ENCODE measurements around the gene ATL2. TPM values are rescaled to one million over a fixed set of nuclear protein-coding genes. Genes with fewer than 3 reads are reported as not detected.

ATL2 gene
- total RNA-seq, 1 donor from 2014 or later = 45.8 TPM

DNA sequence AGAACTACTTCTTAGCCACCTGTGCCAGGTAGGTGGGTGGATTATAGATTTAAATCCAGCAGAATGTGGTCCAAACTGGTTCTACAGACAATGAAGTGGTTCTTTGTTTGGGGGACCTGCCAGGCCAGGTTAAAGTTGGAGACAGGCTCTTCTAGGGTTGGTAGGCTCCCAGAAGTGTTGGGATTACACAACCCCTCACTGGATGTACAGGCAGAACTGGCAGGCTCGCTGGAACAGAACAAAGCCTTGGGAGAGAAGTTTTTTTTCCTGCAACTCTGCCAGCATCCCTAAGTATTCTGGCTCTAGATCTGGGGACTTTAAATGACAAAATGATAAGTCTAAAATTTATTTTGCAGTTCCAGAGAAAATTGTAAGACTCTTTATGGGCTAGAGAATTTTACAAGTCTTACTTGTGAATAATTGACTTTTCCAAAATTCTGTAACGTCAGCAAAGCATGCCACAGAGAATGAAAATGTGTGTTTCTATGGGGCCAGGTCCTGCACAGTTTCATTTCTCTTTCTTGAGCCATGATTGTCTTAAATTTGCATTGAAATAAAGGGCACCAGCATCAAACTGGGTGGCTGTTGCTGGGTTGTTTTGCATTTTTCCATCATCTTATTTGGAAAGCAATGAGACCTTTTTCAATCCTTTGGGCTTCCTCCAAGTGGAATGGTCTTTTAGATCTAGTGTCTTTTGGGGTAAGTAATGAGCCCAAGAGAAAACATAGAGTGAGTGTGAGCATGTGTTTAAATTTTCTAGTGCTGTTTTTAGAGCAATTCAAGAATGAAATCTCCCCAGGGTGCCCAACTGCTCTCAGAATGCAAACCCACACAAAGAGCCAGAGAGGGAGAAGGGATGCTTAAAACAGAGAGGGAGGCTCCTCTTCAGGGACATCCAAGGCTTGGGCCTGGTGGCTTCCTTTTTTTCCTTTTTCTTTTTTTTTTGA, 32.4 kb upstream of the ATL2 start:
- no peak overlapping the region for H3K27ac Mint-ChIP-seq (ENCODE audit: unreplicated experiment)
- peaks cover 10% of the 10 kb centered on the region for H3K4me1 Mint-ChIP-seq (ENCODE audit: unreplicated experiment)
- DNase-seq (ENCODE audit: extremely low spot score, unreplicated experiment) = no peak
- peaks cover 15% of the 10 kb centered on the region for H3K9me3 Mint-ChIP-seq (ENCODE audit: unreplicated experiment)
- TF ChIP-seq, protein P1, sequence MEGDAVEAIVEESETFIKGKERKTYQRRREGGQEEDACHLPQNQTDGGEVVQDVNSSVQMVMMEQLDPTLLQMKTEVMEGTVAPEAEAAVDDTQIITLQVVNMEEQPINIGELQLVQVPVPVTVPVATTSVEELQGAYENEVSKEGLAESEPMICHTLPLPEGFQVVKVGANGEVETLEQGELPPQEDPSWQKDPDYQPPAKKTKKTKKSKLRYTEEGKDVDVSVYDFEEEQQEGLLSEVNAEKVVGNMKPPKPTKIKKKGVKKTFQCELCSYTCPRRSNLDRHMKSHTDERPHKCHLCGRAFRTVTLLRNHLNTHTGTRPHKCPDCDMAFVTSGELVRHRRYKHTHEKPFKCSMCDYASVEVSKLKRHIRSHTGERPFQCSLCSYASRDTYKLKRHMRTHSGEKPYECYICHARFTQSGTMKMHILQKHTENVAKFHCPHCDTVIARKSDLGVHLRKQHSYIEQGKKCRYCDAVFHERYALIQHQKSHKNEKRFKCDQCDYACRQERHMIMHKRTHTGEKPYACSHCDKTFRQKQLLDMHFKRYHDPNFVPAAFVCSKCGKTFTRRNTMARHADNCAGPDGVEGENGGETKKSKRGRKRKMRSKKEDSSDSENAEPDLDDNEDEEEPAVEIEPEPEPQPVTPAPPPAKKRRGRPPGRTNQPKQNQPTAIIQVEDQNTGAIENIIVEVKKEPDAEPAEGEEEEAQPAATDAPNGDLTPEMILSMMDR (IDR thresholded peaks at IDR 0.05) = no peak
- peaks cover 4% of the 10 kb centered on the region for H3K27me3 Mint-ChIP-seq (ENCODE audit: unreplicated experiment)
- peaks cover 1% of the 10 kb centered on the region for H3K36me3 Mint-ChIP-seq (ENCODE audit: unreplicated experiment)
- H3K4me3 Mint-ChIP-seq (ENCODE audit: unreplicated experiment) = no peak overlapping the region

DNA sequence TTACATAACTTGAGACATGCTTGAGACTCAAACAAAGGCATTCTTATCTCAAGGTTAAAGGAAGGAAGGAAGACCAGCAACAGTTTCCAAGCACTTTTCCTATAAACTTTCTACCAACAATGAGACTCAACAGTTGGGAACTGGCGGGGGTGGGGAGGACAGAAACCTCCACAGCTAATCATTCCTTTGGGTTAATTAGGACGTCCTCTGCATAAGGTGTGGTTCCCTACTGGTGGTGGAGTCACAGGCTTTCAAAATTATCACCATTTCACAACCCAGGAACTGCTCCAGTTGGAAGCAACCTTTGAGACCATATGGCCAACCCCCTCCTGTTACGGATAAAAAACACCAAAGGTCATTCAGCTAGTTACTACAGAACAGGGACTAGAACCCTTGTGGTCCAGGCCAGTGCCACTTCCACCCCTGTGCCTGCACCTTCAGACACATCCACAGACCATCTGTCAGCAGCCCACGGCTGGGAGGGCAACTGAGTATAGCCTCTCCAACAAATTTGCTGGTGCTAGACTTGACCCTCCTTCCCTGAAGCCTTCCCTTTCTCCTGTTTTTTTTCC, 30.1 kb upstream of the ATL2 start:
- no peak overlapping the region for H3K4me3 Mint-ChIP-seq (ENCODE audit: unreplicated experiment)
- DNase-seq (ENCODE audit: extremely low spot score, unreplicated experiment) = no peak
- H3K27me3 Mint-ChIP-seq (ENCODE audit: unreplicated experiment) = peaks cover 4% of the 10 kb centered on the region
- H3K9me3 Mint-ChIP-seq (ENCODE audit: unreplicated experiment) = peaks cover under 1% of the 10 kb centered on the region
- H3K27ac Mint-ChIP-seq (ENCODE audit: unreplicated experiment) = no peak overlapping the region
- no peaks in the 10 kb centered on the region for H3K36me3 Mint-ChIP-seq (ENCODE audit: unreplicated experiment)
- H3K4me1 Mint-ChIP-seq (ENCODE audit: unreplicated experiment) = peaks cover 10% of the 10 kb centered on the region
- TF ChIP-seq, protein P1 (IDR thresholded peaks at IDR 0.05) = no peak

DNA sequence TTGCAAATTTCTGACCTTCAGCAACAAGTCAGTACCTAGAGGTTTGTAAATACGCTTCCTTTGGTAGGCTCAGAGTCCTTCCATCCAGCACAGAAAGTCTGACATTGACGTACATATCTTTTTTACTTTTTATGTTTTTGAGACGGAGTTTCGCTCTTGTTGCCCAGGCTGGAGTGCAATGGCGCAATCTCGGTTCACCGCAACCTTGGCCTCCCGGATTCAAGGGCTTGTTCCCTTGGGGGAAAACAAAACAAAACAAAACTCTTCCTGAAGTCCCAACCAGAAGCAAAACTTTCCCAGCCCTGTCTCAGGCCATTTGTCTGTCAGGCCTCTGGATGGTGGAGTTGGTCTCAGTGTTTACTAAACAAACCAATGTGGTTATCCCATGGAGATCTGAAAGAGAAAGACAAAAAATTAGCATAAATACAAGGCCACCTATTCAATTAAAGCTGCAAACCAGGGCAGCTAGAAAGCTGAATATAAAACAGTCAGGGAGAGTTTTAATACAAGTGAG, 29.6 kb upstream of the ATL2 start:
- Mint-ChIP-seq H3K27ac (ENCODE audit: unreplicated experiment) (no peak overlapping the region), H3K4me1 (ENCODE audit: unreplicated experiment) (peaks cover 10% of the 10 kb centered on the region)

DNA sequence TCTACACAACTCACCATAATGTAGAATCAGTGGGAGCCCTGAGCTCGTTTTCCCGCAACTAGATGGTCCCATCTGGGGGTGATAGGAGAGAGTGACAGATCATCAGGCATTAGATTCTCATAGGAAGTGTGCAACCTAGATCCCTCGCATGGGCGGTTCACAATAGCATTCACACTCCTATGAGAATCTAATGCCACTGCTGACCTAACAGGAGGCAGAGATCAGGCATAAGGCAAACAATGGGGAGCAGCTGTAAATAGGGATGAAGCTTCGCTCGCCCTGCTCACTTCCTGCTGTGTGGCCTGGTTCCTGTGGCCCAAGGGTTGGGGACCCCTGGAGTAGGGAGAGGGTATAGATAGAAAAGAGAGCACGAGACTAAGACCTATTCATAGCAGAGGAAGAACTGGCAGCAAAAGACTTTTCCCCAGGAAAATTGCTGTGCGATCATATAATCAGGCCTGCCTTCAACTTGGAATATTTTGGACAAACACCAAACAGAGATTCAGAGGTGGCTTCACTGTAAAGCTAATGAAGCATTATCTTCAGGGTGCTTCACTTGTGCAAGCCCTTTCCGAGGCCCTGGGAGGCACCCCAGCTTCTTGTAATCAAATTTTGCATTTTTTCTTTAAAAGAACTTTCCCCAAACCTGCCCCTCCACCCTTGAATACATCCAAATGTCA, 29.0 kb upstream of the ATL2 start:
- no peaks in the 10 kb centered on the region for H3K36me3 Mint-ChIP-seq (ENCODE audit: unreplicated experiment)
- DNase-seq (ENCODE audit: extremely low spot score, unreplicated experiment) = no peak
- TF ChIP-seq, protein P1 (IDR thresholded peaks at IDR 0.05) = no peak
- peaks cover 10% of the 10 kb centered on the region for H3K4me1 Mint-ChIP-seq (ENCODE audit: unreplicated experiment)
- H3K4me3 Mint-ChIP-seq (ENCODE audit: unreplicated experiment) = no peak overlapping the region
- H3K27me3 Mint-ChIP-seq (ENCODE audit: unreplicated experiment) = peaks cover 4% of the 10 kb centered on the region
- no peak overlapping the region for H3K27ac Mint-ChIP-seq (ENCODE audit: unreplicated experiment)
- no peaks in the 10 kb centered on the region for H3K9me3 Mint-ChIP-seq (ENCODE audit: unreplicated experiment)

More for the DNA sequence above, 29.6 kb upstream of the ATL2 start:
- H3K9me3 Mint-ChIP-seq (ENCODE audit: unreplicated experiment) = no peaks in the 10 kb centered on the region
- DNase-seq (ENCODE audit: extremely low spot score, unreplicated experiment) = no peak
- H3K27me3 Mint-ChIP-seq (ENCODE audit: unreplicated experiment) = peaks cover 4% of the 10 kb centered on the region
- H3K4me3 Mint-ChIP-seq (ENCODE audit: unreplicated experiment) = no peak overlapping the region
- TF ChIP-seq, protein P1 (IDR thresholded peaks at IDR 0.05) = no peak
- no peaks in the 10 kb centered on the region for H3K36me3 Mint-ChIP-seq (ENCODE audit: unreplicated experiment)

All from osteocyte (in vitro differentiated cells).